GM12874 (cell line): ENCODE measurements around the gene CUX1.

Experiments used
- TF ChIP-seq, protein P1 (sequence below): IDR thresholded peaks from 2 replicates; pipeline ENCODE4 v1.5.1; 2011; ENCODE audit warnings: low read depth, mild to moderate bottlenecking, control low read depth, low read length, moderate library complexity; ENCODE audit not compliant: insufficient read depth

The CUX1 gene

GRCh38 chr7:102182016-102182415 lies 364.6 kb downstream of the CUX1 start:
- TF ChIP-seq, protein P1, sequence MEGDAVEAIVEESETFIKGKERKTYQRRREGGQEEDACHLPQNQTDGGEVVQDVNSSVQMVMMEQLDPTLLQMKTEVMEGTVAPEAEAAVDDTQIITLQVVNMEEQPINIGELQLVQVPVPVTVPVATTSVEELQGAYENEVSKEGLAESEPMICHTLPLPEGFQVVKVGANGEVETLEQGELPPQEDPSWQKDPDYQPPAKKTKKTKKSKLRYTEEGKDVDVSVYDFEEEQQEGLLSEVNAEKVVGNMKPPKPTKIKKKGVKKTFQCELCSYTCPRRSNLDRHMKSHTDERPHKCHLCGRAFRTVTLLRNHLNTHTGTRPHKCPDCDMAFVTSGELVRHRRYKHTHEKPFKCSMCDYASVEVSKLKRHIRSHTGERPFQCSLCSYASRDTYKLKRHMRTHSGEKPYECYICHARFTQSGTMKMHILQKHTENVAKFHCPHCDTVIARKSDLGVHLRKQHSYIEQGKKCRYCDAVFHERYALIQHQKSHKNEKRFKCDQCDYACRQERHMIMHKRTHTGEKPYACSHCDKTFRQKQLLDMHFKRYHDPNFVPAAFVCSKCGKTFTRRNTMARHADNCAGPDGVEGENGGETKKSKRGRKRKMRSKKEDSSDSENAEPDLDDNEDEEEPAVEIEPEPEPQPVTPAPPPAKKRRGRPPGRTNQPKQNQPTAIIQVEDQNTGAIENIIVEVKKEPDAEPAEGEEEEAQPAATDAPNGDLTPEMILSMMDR = no peak

DNA sequence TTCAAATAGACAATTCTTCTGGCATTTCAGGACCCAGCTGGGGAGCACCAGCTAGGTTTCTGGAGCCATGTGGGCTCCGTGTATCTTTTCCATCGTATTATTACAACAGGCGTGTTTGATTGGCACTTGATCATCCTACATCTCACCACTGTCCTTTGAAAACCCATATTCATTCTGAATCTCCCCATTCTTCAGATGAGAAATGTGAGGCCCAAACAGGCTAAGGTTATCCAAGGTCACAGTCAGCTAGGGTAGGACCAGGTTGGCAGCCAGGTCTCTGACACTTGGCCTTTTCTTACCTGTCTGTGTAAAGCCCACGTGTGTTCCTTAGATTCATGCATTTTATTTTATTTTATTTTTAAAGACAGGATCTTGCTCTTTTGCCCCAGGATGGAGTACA lies 366.9 kb downstream of the CUX1 start:
- TF ChIP-seq, protein P1 = no peak

DNA sequence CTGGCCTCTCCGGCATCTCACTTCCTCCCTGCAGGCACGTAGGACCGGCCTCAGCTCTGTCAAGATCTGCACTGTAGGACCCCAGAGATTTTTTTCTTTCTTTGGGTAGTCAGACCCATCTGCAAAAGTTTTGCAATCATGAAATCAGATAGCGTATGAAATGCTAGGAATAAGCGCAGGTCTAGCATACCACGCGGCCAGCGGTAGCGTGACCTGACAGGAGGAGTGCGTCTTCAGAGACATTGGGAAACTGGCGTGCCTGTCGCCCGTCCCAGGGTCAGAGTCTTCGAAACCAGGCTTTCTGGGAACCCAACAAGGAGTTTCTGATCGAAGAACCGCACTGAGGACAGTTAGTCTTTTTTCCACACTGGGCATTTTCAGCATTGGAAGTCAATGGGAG lies 368.4 kb downstream of the CUX1 start:
- TF ChIP-seq, protein P1 = no peak

GRCh38 chr7:102186306-102186705 lies 368.9 kb downstream of the CUX1 start:
- TF ChIP-seq, protein P1 = no peak

GRCh38 chr7:102188746-102189145 lies 371.3 kb downstream of the CUX1 start:
- TF ChIP-seq, protein P1 = no peak

DNA sequence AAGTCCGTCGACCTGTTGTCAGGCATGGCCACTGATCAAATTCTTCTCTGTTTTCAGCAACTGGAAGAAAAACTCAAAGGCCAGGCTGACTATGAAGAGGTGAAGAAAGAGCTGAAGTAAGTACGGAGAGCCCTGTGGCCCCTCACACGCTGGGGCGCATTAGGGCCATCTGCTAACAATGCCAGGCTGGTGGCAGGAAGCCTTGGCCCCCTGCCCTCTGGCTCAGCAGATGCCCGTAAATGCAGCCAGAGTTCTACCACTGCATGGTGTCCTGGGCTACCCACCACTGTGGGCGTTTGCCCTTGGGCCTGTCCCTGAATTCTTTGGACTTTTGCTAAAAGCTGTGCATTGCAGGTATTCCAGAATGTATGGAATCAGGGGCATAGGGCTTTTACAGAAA lies 372.3 kb downstream of the CUX1 start:
- TF ChIP-seq, protein P1 = no peak

- TF ChIP-seq, protein P1 = no peak
Measured at GRCh38 chr7:102190776-102191350, 373.4 kb downstream of the CUX1 start.
